Mesendoderm (in vitro differentiated cells): ENCODE measurements around the gene BOLA2. TPM values are rescaled to one million over a fixed set of nuclear protein-coding genes. Genes with fewer than 3 reads are reported as not detected.
"Not testable (repeated sequence)": the region's sequence is repeated elsewhere in the genome, so short reads cannot be mapped to it uniquely, and the experiment has no call there.

ENCODE experiments used
- DNase-seq: peaks from one replicate; pipeline ENCODE4 v3.0.0; 2013
- H2AK5ac ChIP-seq: 2 replicates; pipeline ENCODE4 v1.6.1; 2013; ENCODE audit warnings: low read length, inconsistent platforms
- H2BK120ac ChIP-seq: 2 replicates; pipeline ENCODE4 v1.6.1; 2013; ENCODE audit warnings: low read depth, mild to moderate bottlenecking, low read length, moderate library complexity, mixed read lengths
- H2BK15ac ChIP-seq: replicated peaks from 2 replicates; pipeline ENCODE4 v1.6.1; 2013; ENCODE audit warnings: low read depth, mild to moderate bottlenecking, moderate library complexity
- H2BK5ac ChIP-seq: 2 replicates; pipeline ENCODE4 v1.6.1; 2013; ENCODE audit warnings: low read length, inconsistent platforms
- H3K18ac ChIP-seq: 2 replicates; pipeline ENCODE4 v1.6.1; 2013; ENCODE audit warnings: mild to moderate bottlenecking, low read length, mixed read lengths
- H3K23ac ChIP-seq: one replicate; pipeline ENCODE4 v1.6.1; 2013; ENCODE audit warnings: low read length
- H3K27ac ChIP-seq: 2 replicates; pipeline ENCODE4 v1.5.1; 2013; ENCODE audit warnings: low read depth, mild to moderate bottlenecking, inconsistent platforms, low read length, moderate library complexity
- H3K27me3 ChIP-seq: 2 replicates; pipeline ENCODE4 v1.6.1; 2013; ENCODE audit warnings: low read length, control low read depth, mild to moderate bottlenecking, inconsistent platforms; ENCODE audit not compliant: insufficient read depth, poor library complexity
- H3K36me3 ChIP-seq: 2 replicates; pipeline ENCODE4 v1.6.1; 2013; ENCODE audit warnings: low read length, inconsistent platforms; ENCODE audit not compliant: control insufficient read depth, insufficient read depth
- H3K4ac ChIP-seq: one replicate; pipeline ENCODE4 v1.6.1; 2013; ENCODE audit warnings: low read depth, mild to moderate bottlenecking, low read length, moderate library complexity
- H3K4me1 ChIP-seq: 2 replicates; pipeline ENCODE4 v1.6.1; 2013; ENCODE audit warnings: low read depth, low read length, inconsistent platforms; ENCODE audit not compliant: control insufficient read depth
- H3K4me2 ChIP-seq: 2 replicates; pipeline ENCODE4 v1.6.1; 2013; ENCODE audit warnings: low read length
- H3K4me3 ChIP-seq: 2 replicates; pipeline ENCODE4 v1.5.1; 2013; ENCODE audit warnings: mild to moderate bottlenecking, low read length
- H3K56ac ChIP-seq: one replicate; pipeline ENCODE4 v1.6.1; 2013; ENCODE audit warnings: low read length
- H3K79me1 ChIP-seq: 2 replicates; pipeline ENCODE4 v1.6.1; 2013; ENCODE audit warnings: low read length, inconsistent platforms
- H3K79me2 ChIP-seq: 2 replicates; pipeline ENCODE4 v1.6.1; 2013; ENCODE audit warnings: mild to moderate bottlenecking, low read length; ENCODE audit not compliant: control insufficient read depth, insufficient read depth
- H3K9ac ChIP-seq: 2 replicates; pipeline ENCODE4 v1.6.1; 2013; ENCODE audit warnings: low read length, inconsistent platforms
- H4K5ac ChIP-seq: one replicate; pipeline ENCODE4 v1.6.1; 2013; ENCODE audit warnings: low read length
- H4K8ac ChIP-seq: one replicate; pipeline ENCODE4 v1.6.1; 2013; ENCODE audit warnings: low read depth, mild to moderate bottlenecking, control low read depth, low read length, moderate library complexity
- WGBS: extraction: QIAGEN DNeasy Blood & Tissue Kit; methylation state at CpG from one replicate; pipeline ENCODE4 v1.1.7; 2013; ENCODE audit warnings: low lambda C conversion rate, missing lambda C conversion rate; ENCODE audit not compliant: insufficient coverage; ENCODE audit errors: extremely low coverage; 5-methylcytosine and 5-hydroxymethylcytosine counted together
- polyA plus RNA-seq, 2 experiments: library from polyadenylated mRNA; stranded (reverse); fragments of 200-250 nt; gene quantifications; one replicate each; pipeline ENCODE4 v1.2.3, GENCODE V29; 2013

The BOLA2 gene
- polyA plus RNA-seq (2013, experiment 1 of 2), result 29.4 TPM
- 29.5 TPM for polyA plus RNA-seq (2013, experiment 2 of 2)

DNA sequence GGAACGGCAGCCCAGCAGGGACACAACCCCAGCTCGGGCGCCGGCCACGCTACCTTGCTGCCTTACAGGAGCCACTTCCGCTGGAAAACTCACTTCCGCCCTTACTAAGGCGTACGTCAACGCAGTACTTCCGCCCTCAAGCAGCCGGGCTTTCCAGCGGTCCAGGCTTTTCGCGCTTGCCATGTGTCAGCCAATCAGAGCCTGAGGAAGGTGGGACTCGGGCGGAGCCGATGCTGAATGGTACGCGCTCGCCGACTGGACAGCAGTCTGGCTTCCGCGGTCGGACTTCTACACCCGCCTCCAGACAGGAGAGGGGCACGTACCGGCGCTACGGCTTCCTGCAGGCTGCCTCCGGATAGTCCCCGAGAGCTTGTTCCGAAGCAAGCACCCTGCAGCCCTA, at the start of gene BOLA2, which contains the start of gene SLX1B:
Gene BOLA2 (minus strand): TSS at position 83 of the 400 bp plus-strand sequence. CDS start 98 bp downstream, outside the sequence.
Gene SLX1B (plus strand): TSS at position 265 of the 400 bp plus-strand sequence.
- H3K9ac ChIP-seq, H3K27me3 ChIP-seq, H3K4me1 ChIP-seq, H3K4me2 ChIP-seq, H3K79me2 ChIP-seq, H2BK15ac ChIP-seq, H2BK5ac ChIP-seq, H3K4ac ChIP-seq, H4K5ac ChIP-seq, H3K18ac ChIP-seq, H3K27ac ChIP-seq, H3K4me3 ChIP-seq, H2AK5ac ChIP-seq, H4K8ac ChIP-seq, DNase-seq, H2BK120ac ChIP-seq, H3K79me1 ChIP-seq, H3K56ac ChIP-seq, H3K23ac ChIP-seq, H3K36me3 ChIP-seq: not testable (repeated sequence)
- WGBS, result no CpG with 5 or more reads among the region's 33 CpGs

GRCh38 chr16:29482276-29482675, 28.1 kb upstream of the BOLA2 start:
- not testable (repeated sequence) for H4K8ac ChIP-seq, H3K18ac ChIP-seq, H3K27me3 ChIP-seq, H2BK120ac ChIP-seq, H3K9ac ChIP-seq, H3K36me3 ChIP-seq, H3K4me1 ChIP-seq, H3K4ac ChIP-seq, H3K79me2 ChIP-seq, H3K23ac ChIP-seq, H4K5ac ChIP-seq, H3K4me2 ChIP-seq, H2AK5ac ChIP-seq, H3K27ac ChIP-seq, H2BK15ac ChIP-seq, H3K4me3 ChIP-seq, H3K56ac ChIP-seq, H2BK5ac ChIP-seq, H3K79me1 ChIP-seq, DNase-seq
- WGBS, result no CpG with 5 or more reads among the region's 12 CpGs

DNA sequence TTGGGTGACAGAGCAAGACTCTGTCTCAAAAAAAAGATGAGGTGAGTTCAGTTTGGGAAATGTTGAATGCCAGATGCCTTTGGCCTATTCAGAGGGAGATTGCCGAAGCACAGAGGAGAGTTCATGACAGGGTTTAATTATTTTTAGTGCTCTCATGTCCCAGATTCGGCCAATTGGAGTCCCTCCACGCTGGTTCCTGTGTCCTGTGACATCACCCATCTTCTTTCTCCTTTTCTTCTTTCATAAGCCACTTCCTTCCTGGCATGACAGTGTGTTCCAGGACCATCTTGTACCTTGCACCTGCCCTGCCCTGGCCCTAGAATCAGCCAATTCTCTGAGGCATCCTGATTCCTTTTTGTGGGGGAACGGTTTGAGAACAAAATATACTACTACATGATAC, 17.9 kb upstream of the BOLA2 start:
- H4K8ac ChIP-seq, H3K4me1 ChIP-seq, H3K23ac ChIP-seq, H2BK15ac ChIP-seq, H3K79me2 ChIP-seq, DNase-seq, H3K18ac ChIP-seq, H3K56ac ChIP-seq, H2AK5ac ChIP-seq, H2BK120ac ChIP-seq, H4K5ac ChIP-seq, H3K4me2 ChIP-seq, H3K4ac ChIP-seq, H3K27me3 ChIP-seq, H2BK5ac ChIP-seq, H3K79me1 ChIP-seq, H3K4me3 ChIP-seq, H3K36me3 ChIP-seq, H3K9ac ChIP-seq, H3K27ac ChIP-seq: not testable (repeated sequence)
- WGBS, result no CpG with 5 or more reads among the region's 4 CpGs

DNA sequence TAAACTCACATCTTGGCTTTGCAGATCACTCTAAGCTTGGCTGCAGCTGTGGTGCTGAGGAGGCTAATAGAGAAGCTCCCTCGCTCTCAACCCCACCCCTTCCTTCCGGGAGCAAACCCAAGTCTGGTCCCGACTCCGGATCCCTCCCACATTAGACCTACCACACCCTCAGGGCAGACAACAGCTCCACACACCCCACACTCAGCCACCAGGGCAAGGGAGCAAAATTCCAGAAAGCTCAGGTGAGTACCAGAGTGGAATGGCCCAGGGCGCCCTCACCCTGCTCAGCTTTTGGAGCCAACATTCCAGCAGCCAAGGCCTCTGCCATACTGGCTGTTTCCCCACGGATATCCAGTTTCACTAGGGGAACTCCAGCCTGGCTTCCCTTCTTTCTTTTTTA, 15.5 kb upstream of the BOLA2 start:
- not testable (repeated sequence) for H2BK120ac ChIP-seq, H4K5ac ChIP-seq, H3K4me1 ChIP-seq, H3K4me3 ChIP-seq, H2BK5ac ChIP-seq, H3K4ac ChIP-seq, H3K23ac ChIP-seq, H3K79me2 ChIP-seq, H3K79me1 ChIP-seq, H3K18ac ChIP-seq, H3K27ac ChIP-seq, H4K8ac ChIP-seq, H2BK15ac ChIP-seq, H3K9ac ChIP-seq, H3K36me3 ChIP-seq, H3K27me3 ChIP-seq, H3K56ac ChIP-seq, DNase-seq, H2AK5ac ChIP-seq, H3K4me2 ChIP-seq
- no CpG with 5 or more reads among the region's 6 CpGs for WGBS

DNA sequence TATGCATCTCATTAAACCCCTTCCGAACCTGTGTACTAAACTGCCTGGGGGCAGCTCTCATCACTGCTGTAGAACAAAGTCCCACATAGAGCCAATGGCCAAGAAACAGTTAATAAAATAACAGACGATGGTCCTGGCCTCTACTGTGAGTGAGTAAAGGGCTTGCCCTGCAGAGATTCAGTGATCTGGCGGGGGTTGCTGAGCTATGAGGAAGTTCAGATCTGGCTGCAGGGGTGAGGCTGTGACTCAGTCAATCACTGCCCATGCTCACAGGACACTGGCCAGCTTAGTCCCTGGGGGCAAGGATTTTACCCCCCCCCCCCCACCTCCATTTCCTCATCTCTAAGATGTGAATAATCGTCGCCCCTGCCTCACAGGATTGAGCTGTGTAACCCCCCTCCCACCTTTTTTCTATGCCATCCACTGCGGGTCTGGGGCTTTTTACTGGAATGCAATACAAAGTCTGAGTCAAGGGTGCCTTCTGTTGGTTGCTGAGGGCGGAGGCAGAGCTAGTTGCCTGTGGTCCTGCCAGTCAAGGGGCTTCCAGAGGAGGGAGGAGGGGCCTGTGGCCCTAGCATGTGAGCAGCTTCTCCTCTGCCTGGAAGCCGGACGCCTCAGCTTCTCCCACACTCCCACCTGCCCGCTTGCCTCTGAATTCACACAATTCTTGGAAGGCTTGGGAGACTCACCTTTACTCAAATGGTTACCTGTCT, 13.7 kb upstream of the BOLA2 start:
- H4K5ac ChIP-seq, H2AK5ac ChIP-seq, H3K4ac ChIP-seq, H3K4me1 ChIP-seq, H3K18ac ChIP-seq, H2BK15ac ChIP-seq, H3K36me3 ChIP-seq, H3K79me1 ChIP-seq, DNase-seq, H3K4me2 ChIP-seq, H3K4me3 ChIP-seq, H3K9ac ChIP-seq, H3K27ac ChIP-seq, H3K23ac ChIP-seq, H3K56ac ChIP-seq, H2BK120ac ChIP-seq, H2BK5ac ChIP-seq, H3K27me3 ChIP-seq, H3K79me2 ChIP-seq, H4K8ac ChIP-seq: not testable (repeated sequence)
- no CpG with 5 or more reads among the region's 10 CpGs for WGBS

GRCh38 chr16:29466904-29467303, 12.8 kb upstream of the BOLA2 start:
- H3K27ac ChIP-seq, H4K8ac ChIP-seq: not testable (repeated sequence)

More at GRCh38 chr16:29466904-29467303, 12.8 kb upstream of the BOLA2 start:
- not testable (repeated sequence) for H3K4me3 ChIP-seq, DNase-seq, H4K5ac ChIP-seq, H3K4me2 ChIP-seq, H2BK15ac ChIP-seq, H3K9ac ChIP-seq, H3K23ac ChIP-seq, H3K79me2 ChIP-seq, H3K18ac ChIP-seq, H2AK5ac ChIP-seq, H3K4me1 ChIP-seq, H2BK5ac ChIP-seq, H3K27me3 ChIP-seq, H2BK120ac ChIP-seq, H3K56ac ChIP-seq, H3K4ac ChIP-seq, H3K79me1 ChIP-seq, H3K36me3 ChIP-seq
- WGBS, result no CpG with 5 or more reads among the region's 33 CpGs
